ENCODE data around the gene VCL. TPM values are rescaled to one million over a fixed set of nuclear protein-coding genes. Genes with fewer than 3 reads are reported as not detected.
A peak's percentile ranks its signal among the peaks of the same experiment; 100 is the strongest.
"Not testable (repeated sequence)": the region's sequence is repeated elsewhere in the genome, so short reads cannot be mapped to it uniquely, and the experiment has no call there.

Gene VCL
- total RNA-seq, 1 experiment from 2014 or later: 495 TPM

- BruUV-seq (replicated peaks): no TSS peak
- peaks cover 19% of the 10 kb centered on the region for H3K36me3 ChIP-seq (ENCODE audit: control insufficient read depth, insufficient read depth, low read length)
- no peaks in the 10 kb centered on the region for H3K9me3 ChIP-seq (ENCODE audit: control insufficient read depth, insufficient read depth, low read depth, low read length)
These were observed 142.6 kb downstream of the VCL start for GRCh38 chr10:74140553-74140952.

GRCh38 chr10:74145133-74145532, 147.2 kb downstream of the VCL start:
- ATAC-seq: no peak
- Histone ChIP-seq H3K4me3 (ENCODE audit: low read depth in 2 of 2, low read length in 2 of 2) (no peak overlapping the region), H3K36me3 (ENCODE audit: control insufficient read depth, insufficient read depth, low read length) (peaks cover 3% of the 10 kb centered on the region; the same call in 1 of the 2 replicates), H3K27me3 (ENCODE audit: control insufficient read depth, insufficient read depth, low read length) (no peaks in the 10 kb centered on the region), H3K4me1 (ENCODE audit: control insufficient read depth, insufficient read depth, low read length) (peaks cover 23% of the 10 kb centered on the region; the same call in 1 of the 2 replicates), H3K9me3 (ENCODE audit: control insufficient read depth, insufficient read depth, low read depth, low read length) (no peaks in the 10 kb centered on the region), H3K27ac (ENCODE audit: low read length) (no peak overlapping the region)
- no peak for DNase-seq (ENCODE audit: low read depth, low spot score)
- intact Hi-C loops (cut with micrococcal nuclease; ENCODE audit: unreplicated experiment) (no loop called here), in situ Hi-C loops (cut with HindIII; ENCODE audit: low pct_unique_long_range_greater_than_20kb, low sequenced_read_pairs) (no loop called here)
- ChIA-PET POLR2A (interaction anchor here (0.6 to 0.7 kb wide), 2 partner anchors 84 to 256 kb away, joined by 4 to 8 read pairs; no protein-coding TSS in a partner anchor), CTCF (no interaction called here)
- TF ChIP-seq CTCF (IDR thresholded peaks at IDR 0.05) (no peak), POLR2AphosphoS5 (IDR thresholded peaks at IDR 0.05; ENCODE audit: low read depth, low read length) (no peak), TCF7L2 (IDR thresholded peaks at IDR 0.05; ENCODE audit: low read depth, low read length) (no peak), SIN3A (IDR thresholded peaks at IDR 0.05; ENCODE audit: borderline replicate concordance, insufficient read depth, low read depth, low read length) (no peak), REST (IDR thresholded peaks at IDR 0.05; ENCODE audit: insufficient read depth in 1 of 2, low read depth in 2 of 2, low read length in 1 of 2) (no peak)
- BruUV-seq (replicated peaks): TSS peak; percentile 7

More at GRCh38 chr10:74140553-74140952, 142.6 kb downstream of the VCL start:
- Histone ChIP-seq H3K4me1 (ENCODE audit: control insufficient read depth, insufficient read depth, low read length) (peaks cover 7% of the 10 kb centered on the region; the same call in 1 of the 2 replicates), H3K27me3 (ENCODE audit: control insufficient read depth, insufficient read depth, low read length) (no peaks in the 10 kb centered on the region), H3K4me3 (ENCODE audit: low read depth in 2 of 2, low read length in 2 of 2) (no peak overlapping the region), H3K27ac (ENCODE audit: low read length) (no peak overlapping the region)
- intact Hi-C loops (cut with micrococcal nuclease; ENCODE audit: unreplicated experiment): no loop called here
- in situ Hi-C loops (cut with HindIII; ENCODE audit: low pct_unique_long_range_greater_than_20kb, low sequenced_read_pairs): no loop called here
- ATAC-seq (no peak), DNase-seq (ENCODE audit: low read depth, low spot score) (no peak)
- POLR2A ChIA-PET: no interaction called here
- CTCF ChIA-PET: no interaction called here
- TF ChIP-seq CTCF (IDR thresholded peaks at IDR 0.05) (no peak), REST (IDR thresholded peaks at IDR 0.05; ENCODE audit: insufficient read depth in 1 of 2, low read depth in 2 of 2, low read length in 1 of 2) (no peak), TCF7L2 (IDR thresholded peaks at IDR 0.05; ENCODE audit: low read depth, low read length) (no peak), SIN3A (IDR thresholded peaks at IDR 0.05; ENCODE audit: borderline replicate concordance, insufficient read depth, low read depth, low read length) (no peak), POLR2AphosphoS5 (IDR thresholded peaks at IDR 0.05; ENCODE audit: low read depth, low read length) (no peak)

- H3K27ac ChIP-seq (ENCODE audit: low read length); H3K9me3 ChIP-seq (ENCODE audit: control insufficient read depth, insufficient read depth, low read depth, low read length); intact Hi-C loops (cut with micrococcal nuclease; ENCODE audit: unreplicated experiment); in situ Hi-C loops (cut with HindIII; ENCODE audit: low pct_unique_long_range_greater_than_20kb, low sequenced_read_pairs); H3K4me3 ChIP-seq (ENCODE audit: low read depth in 2 of 2, low read length in 2 of 2); H3K36me3 ChIP-seq (ENCODE audit: control insufficient read depth, insufficient read depth, low read length); ATAC-seq; DNase-seq (ENCODE audit: low read depth, low spot score); BruUV-seq (replicated peaks); H3K27me3 ChIP-seq (ENCODE audit: control insufficient read depth, insufficient read depth, low read length): not testable (repeated sequence)
- ChIA-PET CTCF (interaction anchor here (1.4 kb wide), 1 partner anchor 87 kb away, joined by 4 read pairs; no protein-coding TSS in a partner anchor), POLR2A (interaction anchor here (0.6 kb wide), 1 partner anchor 165 kb away, joined by 4 read pairs; no protein-coding TSS in a partner anchor)
- H3K4me1 ChIP-seq (ENCODE audit: control insufficient read depth, insufficient read depth, low read length): peaks cover 24% of the 10 kb centered on the region
These were observed 149.1 kb downstream of the VCL start for GRCh38 chr10:74146980-74147379.

All from Panc1 (cell line).